ENCODE results near the gene KLHDC3. TPM values are rescaled to one million over a fixed set of nuclear protein-coding genes. Genes with fewer than 3 reads are reported as not detected.

KLHDC3 gene
- polyA plus RNA-seq, 3 donors, result 51.9 to 141 (median 106) TPM

DNA sequence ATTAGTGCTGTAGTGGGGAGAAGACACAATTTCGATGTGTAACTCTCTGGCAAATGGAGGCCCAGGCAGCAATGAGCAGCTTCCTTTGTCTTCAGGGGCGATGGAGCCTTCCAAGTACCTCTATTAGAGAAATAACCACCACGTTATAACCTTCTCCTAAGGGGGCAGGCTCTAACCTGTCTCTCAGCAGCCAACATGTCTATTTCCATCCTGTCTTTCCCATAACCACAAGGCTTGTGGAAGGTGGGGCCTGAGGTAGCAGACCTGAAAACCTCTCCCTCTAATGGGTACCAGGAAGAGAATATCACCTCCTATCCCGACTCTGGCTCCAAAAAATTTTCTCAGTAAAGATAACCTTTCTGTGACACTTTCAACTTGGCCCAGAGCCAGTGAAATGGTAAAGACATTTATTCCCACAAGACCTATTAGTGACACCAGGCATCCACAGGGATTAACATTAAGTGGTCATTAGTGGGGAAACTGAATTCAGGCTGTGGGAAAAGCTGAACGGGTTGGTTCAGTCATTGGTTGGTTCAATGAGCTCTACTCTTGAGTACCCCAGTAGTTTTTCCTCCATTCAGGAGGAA is 39.0 kb upstream of the KLHDC3 start:
- WGBS (ENCODE audit: insufficient coverage), result 100% methylated on average over 3 of the region's 5 CpGs
- TF ChIP-seq, protein P1, sequence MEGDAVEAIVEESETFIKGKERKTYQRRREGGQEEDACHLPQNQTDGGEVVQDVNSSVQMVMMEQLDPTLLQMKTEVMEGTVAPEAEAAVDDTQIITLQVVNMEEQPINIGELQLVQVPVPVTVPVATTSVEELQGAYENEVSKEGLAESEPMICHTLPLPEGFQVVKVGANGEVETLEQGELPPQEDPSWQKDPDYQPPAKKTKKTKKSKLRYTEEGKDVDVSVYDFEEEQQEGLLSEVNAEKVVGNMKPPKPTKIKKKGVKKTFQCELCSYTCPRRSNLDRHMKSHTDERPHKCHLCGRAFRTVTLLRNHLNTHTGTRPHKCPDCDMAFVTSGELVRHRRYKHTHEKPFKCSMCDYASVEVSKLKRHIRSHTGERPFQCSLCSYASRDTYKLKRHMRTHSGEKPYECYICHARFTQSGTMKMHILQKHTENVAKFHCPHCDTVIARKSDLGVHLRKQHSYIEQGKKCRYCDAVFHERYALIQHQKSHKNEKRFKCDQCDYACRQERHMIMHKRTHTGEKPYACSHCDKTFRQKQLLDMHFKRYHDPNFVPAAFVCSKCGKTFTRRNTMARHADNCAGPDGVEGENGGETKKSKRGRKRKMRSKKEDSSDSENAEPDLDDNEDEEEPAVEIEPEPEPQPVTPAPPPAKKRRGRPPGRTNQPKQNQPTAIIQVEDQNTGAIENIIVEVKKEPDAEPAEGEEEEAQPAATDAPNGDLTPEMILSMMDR (IDR thresholded peaks at IDR 0.05), result no peak
- Histone ChIP-seq H3K27me3 (ENCODE audit: control insufficient read depth in 2 of 2, insufficient read depth in 2 of 2, low read length in 2 of 2) (no peaks in the 10 kb centered on the region), H4K20me1 (ENCODE audit: insufficient read depth, low read length) (peaks cover 14% of the 10 kb centered on the region), H3K9me3 (replicated peaks in 1 of 2; ENCODE audit: control insufficient read depth in 1 of 2, insufficient read depth in 1 of 2, low read length in 2 of 2) (no peaks in the 10 kb centered on the region), H3K4me1 (ENCODE audit: control insufficient read depth in 1 of 2, insufficient read depth in 2 of 2, low read length in 2 of 2) (peaks cover 28 to 34% of the 10 kb centered on the region in 2 donors), H3K9ac (ENCODE audit: insufficient read depth, low read length, poor library complexity, severe bottlenecking) (no peak overlapping the region), H3K27ac (ENCODE audit: low read depth in 1 of 2, low read length in 2 of 2) (no peak overlapping the region), H3K4me3 (replicated peaks in 1 of 3; ENCODE audit: low read depth in 2 of 3, low read length in 3 of 3) (no peak overlapping the region), H3K79me2 (ENCODE audit: insufficient read depth, low read length) (peaks cover 34% of the 10 kb centered on the region), H2AFZ (ENCODE audit: insufficient read depth, low read depth, low read length, poor library complexity, severe bottlenecking) (no peak overlapping the region), H3K36me3 (replicated peaks in 1 of 2; ENCODE audit: control insufficient read depth in 1 of 2, insufficient read depth in 2 of 2, low read length in 2 of 2) (peaks cover 0 to 8% of the 10 kb centered on the region in 2 donors), H3K4me2 (replicated peaks; ENCODE audit: extremely low read depth, low read length, poor library complexity, severe bottlenecking) (no peak overlapping the region)
- DNase-seq, result no peak
- H3K4me3 Mint-ChIP-seq, result no peak overlapping the region
- peaks cover 4 to 26% of the 10 kb centered on the region in 2 donors for H3K36me3 Mint-ChIP-seq
- H3K27ac Mint-ChIP-seq, result peak overlapping the region in 1 of 7 donors; percentile 72
- peaks cover 37% of the 10 kb centered on the region for H3K4me1 Mint-ChIP-seq
- intact Hi-C loops (cut with micrococcal nuclease), result loop anchor here (5.0 kb wide), 3 partner anchors 37 to 43 kb away; partner anchors contain the start of genes KLHDC3 (in 2 of the 2) and MEA1 (in 2 of the 2)
- peaks cover 0 to 1% (median 0%) of the 10 kb centered on the region in 7 donors for H3K9me3 Mint-ChIP-seq
- H3K27me3 Mint-ChIP-seq (ENCODE audit: low read depth in 3 of 3), result no peaks in the 10 kb centered on the region

DNA sequence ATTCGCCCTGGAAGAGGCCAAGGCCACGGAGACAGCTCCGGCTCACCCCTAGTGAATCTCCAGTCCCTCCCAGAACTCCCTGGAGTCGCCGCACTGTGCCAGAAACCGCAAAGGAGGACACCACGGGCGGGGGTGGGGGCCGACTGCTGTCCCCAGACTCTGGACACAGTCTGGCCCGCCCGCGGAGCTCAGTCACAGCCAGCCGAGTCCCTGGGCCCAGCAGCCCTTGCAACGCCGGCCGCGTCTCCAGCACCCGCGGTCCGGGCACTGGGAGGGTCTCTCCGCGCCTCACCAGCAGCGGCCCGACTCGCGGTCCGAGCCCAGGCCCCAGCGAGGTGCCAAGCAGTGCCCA is 35.6 kb upstream of the KLHDC3 start:
- Mint-ChIP-seq H3K36me3 (peaks cover 4 to 18% of the 10 kb centered on the region in 2 donors), H3K9me3 (no peaks in the 10 kb centered on the region), H3K4me1 (peaks cover 31% of the 10 kb centered on the region), H3K27ac (peak overlapping the region in 6 of 7 donors; percentile 57 to 92 (median 88)), H3K4me3 (peak overlapping the region; percentile 86 to 91), H3K27me3 (ENCODE audit: low read depth in 3 of 3) (no peaks in the 10 kb centered on the region)
- peak overlapping the region; percentile 47 to 93 for H3K27ac ChIP-seq (ENCODE audit: low read depth in 1 of 2, low read length in 2 of 2)
- no peaks in the 10 kb centered on the region for H3K9me3 ChIP-seq (replicated peaks in 1 of 2; ENCODE audit: control insufficient read depth in 1 of 2, insufficient read depth in 1 of 2, low read length in 2 of 2)
- peaks cover 23 to 26% of the 10 kb centered on the region in 2 donors for H3K4me1 ChIP-seq (ENCODE audit: control insufficient read depth in 1 of 2, insufficient read depth in 2 of 2, low read length in 2 of 2)
- intact Hi-C loops (cut with micrococcal nuclease), result loop anchor here (5.0 kb wide), 3 partner anchors 34 to 46 kb away; partner anchors contain the start of genes KLHDC3 (in 2 of the 2) and MEA1 (in 2 of the 2)
- H2AFZ ChIP-seq (ENCODE audit: insufficient read depth, low read depth, low read length, poor library complexity, severe bottlenecking), result peak overlapping the region; percentile 99
- TF ChIP-seq, protein P1 (IDR thresholded peaks at IDR 0.05), result no peak
- H4K20me1 ChIP-seq (ENCODE audit: insufficient read depth, low read length), result peaks cover 6% of the 10 kb centered on the region
- H3K27me3 ChIP-seq (ENCODE audit: control insufficient read depth in 2 of 2, insufficient read depth in 2 of 2, low read length in 2 of 2), result no peaks in the 10 kb centered on the region
- peaks cover 0 to 6% of the 10 kb centered on the region in 2 donors for H3K36me3 ChIP-seq (replicated peaks in 1 of 2; ENCODE audit: control insufficient read depth in 1 of 2, insufficient read depth in 2 of 2, low read length in 2 of 2)
- peaks cover 34% of the 10 kb centered on the region for H3K79me2 ChIP-seq (ENCODE audit: insufficient read depth, low read length)
- peak overlapping the region; percentile 97 for H3K4me2 ChIP-seq (replicated peaks; ENCODE audit: extremely low read depth, low read length, poor library complexity, severe bottlenecking)
- H3K9ac ChIP-seq (ENCODE audit: insufficient read depth, low read length, poor library complexity, severe bottlenecking), result peak overlapping the region; percentile 97
- no peak for DNase-seq
- 1% methylated on average over 28 of the region's 28 CpGs for WGBS (ENCODE audit: insufficient coverage)
- H3K4me3 ChIP-seq (replicated peaks in 1 of 3; ENCODE audit: low read depth in 2 of 3, low read length in 3 of 3), result peak overlapping the region; percentile 70 to 92 (median 91)

All from CD14-positive monocyte (primary cell).